ENCODE results near the gene POLN. TPM values are rescaled to one million over a fixed set of nuclear protein-coding genes. Genes with fewer than 3 reads are reported as not detected.
"Not testable (repeated sequence)": the region's sequence is repeated elsewhere in the genome, so short reads cannot be mapped to it uniquely, and the experiment has no call there.

POLN gene
- total RNA-seq, 1 donor from 2014 or later, result 2.2 TPM

- DNase-seq (ENCODE audit: low spot score) (no peak), ATAC-seq (no peak)
These were observed 196.4 kb downstream of the POLN start for GRCh38 chr4:2045518-2045951.

- ATAC-seq, result no peak
- DNase-seq (ENCODE audit: low spot score), result no peak
These were observed 197.1 kb downstream of the POLN start for GRCh38 chr4:2044542-2045517.

- DNase-seq (ENCODE audit: low spot score) (no peak), ATAC-seq (no peak)
These were observed 197.8 kb downstream of the POLN start for GRCh38 chr4:2044119-2044485.

GRCh38 chr4:2043396-2044118, 198.4 kb downstream of the POLN start:
- no peak for DNase-seq (ENCODE audit: low spot score)

GRCh38 chr4:2042947-2043395, 198.9 kb downstream of the POLN start:
- ATAC-seq (no peak), DNase-seq (ENCODE audit: low spot score) (no peak)

More at GRCh38 chr4:2043396-2044118, 198.4 kb downstream of the POLN start:
- no peak for ATAC-seq

GRCh38 chr4:2042204-2042946, 199.5 kb downstream of the POLN start:
- DNase-seq (ENCODE audit: low spot score), result no peak
- ATAC-seq, result peak; percentile 40

GRCh38 chr4:2041239-2042130, 200.4 kb downstream of the POLN start:
- DNase-seq (ENCODE audit: low spot score) (peak; percentile 70), ATAC-seq (peak; percentile 71)

GRCh38 chr4:2040391-2041238, 201.3 kb downstream of the POLN start:
- ATAC-seq, result peak; percentile 11
- DNase-seq (ENCODE audit: low spot score), result no peak

GRCh38 chr4:2036866-2037265, 205.1 kb downstream of the POLN start:
- no peak for ATAC-seq
- DNase-seq (ENCODE audit: low spot score), result no peak

GRCh38 chr4:2036327-2036726, 205.6 kb downstream of the POLN start:
- ATAC-seq (no peak), DNase-seq (ENCODE audit: low spot score) (no peak)

- not testable (repeated sequence) for ATAC-seq; DNase-seq (ENCODE audit: low spot score)
These were observed 210.8 kb downstream of the POLN start for GRCh38 chr4:2031161-2031560.

GRCh38 chr4:2027120-2027519, 214.8 kb downstream of the POLN start:
- not testable (repeated sequence) for ATAC-seq; DNase-seq (ENCODE audit: low spot score)

GRCh38 chr4:2025817-2026216, 216.1 kb downstream of the POLN start:
- DNase-seq (ENCODE audit: low spot score) (no peak), ATAC-seq (no peak)

- DNase-seq (ENCODE audit: low spot score), result no peak
- no peak for ATAC-seq
These were observed 217.2 kb downstream of the POLN start for GRCh38 chr4:2024683-2025082.

Other genes with a start within 250 kb of the POLN start
- gene NELFA, start 233.1 kb downstream of the POLN start, total RNA-seq, result 11.2 TPM
- 0.05 TPM for gene NAT8L, start 182.8 kb downstream of the POLN start, total RNA-seq
- gene HAUS3, start within 50 bp of the POLN start, total RNA-seq, result 5.0 TPM
- gene MXD4, start 20.0 kb upstream of the POLN start, total RNA-seq, result 23.6 TPM
- gene ZFYVE28, start 176.5 kb upstream of the POLN start, total RNA-seq, result 12.7 TPM
- gene CFAP99, start 176.8 kb upstream of the POLN start, total RNA-seq, result 1.3 TPM
- 16.7 TPM for gene RNF4, start 227.0 kb upstream of the POLN start, total RNA-seq